ENCODE results near the gene KIF13A. TPM values are rescaled to one million over a fixed set of nuclear protein-coding genes. Genes with fewer than 3 reads are reported as not detected.
A peak's percentile ranks its signal among the peaks of the same experiment; 100 is the strongest.

The KIF13A gene
- total and polyA plus RNA-seq, 9 of the 15 experiments (the other 6 are each of a cell fraction or from before 2014, with no cell fraction given): 3.6 to 44.3 (median 29.7) TPM

DNA sequence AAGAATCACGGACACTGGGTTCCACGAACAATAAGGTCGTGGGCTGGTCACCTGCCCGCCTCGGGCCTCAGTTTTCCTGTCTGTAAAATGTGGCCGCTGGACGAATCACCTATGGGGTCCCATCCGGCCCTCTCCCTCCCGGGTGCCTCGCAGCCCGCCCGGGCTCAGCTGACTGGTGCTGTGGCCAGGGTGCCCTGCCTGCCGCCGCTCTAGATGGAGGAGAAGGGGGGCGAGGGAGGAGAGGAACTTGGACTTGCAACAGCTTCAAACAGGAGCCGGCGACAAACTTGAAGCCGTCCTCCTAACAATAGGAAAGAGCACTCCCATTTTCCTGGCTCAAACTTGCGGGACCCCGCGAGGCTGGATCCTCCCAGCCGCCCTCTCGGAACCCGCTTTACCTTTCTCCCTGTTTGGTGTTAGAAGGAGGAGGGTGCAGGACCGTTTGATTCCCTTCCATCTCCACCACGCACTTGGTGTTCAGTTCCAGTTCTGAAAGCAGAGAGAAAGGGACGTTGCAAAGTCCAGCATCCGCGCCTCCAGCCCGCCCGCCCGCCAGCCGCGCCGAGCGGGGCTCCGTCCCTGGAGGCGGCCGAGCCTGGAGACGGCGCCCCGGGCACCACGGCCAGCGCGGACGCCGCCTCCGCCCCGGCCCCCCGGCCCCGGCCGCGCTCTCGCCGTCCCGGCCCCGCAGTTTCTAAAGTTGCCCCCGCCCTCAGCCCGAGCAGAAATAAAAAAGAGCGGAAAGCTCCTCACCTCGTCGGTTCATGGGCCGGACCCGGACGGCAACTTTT lies 584 bp downstream of the KIF13A start (continued):
- TF ChIP-seq PHF20 (IDR thresholded peaks at IDR 0.05; ENCODE audit: partially characterized antibody) (peak; percentile 38), ID3 (CRISPR knock-in tag; IDR thresholded peaks at IDR 0.05) (no peak), ID3 (tag; IDR thresholded peaks at IDR 0.05) (0 out of 2 replicates have a peak, but pooled peaks have one; percentile 18), E2F1 (CRISPR knock-in tag; IDR thresholded peaks at IDR 0.05) (peak; percentile 38; the same call in 1 of the 2 replicates), NFRKB (IDR thresholded peaks at IDR 0.05; ENCODE audit: low read depth) (peak; percentile 42; the same call in 1 of the 2 replicates), ZBTB33 (CRISPR knock-in tag; IDR thresholded peaks at IDR 0.05) (0 out of 2 replicates have a peak, but pooled peaks have one; percentile 39), SMC3 (conservative IDR thresholded peaks at IDR 0.05; ENCODE audit: insufficient read depth, low read depth, low read length) (no peak), SUPT5H (IDR thresholded peaks at IDR 0.05) (no peak), TOE1 (IDR thresholded peaks at IDR 0.05; ENCODE audit: borderline replicate concordance) (0 out of 2 replicates have a peak, but pooled peaks have one; percentile 34), TOE1 (CRISPR knock-in tag; IDR thresholded peaks at IDR 0.05; ENCODE audit: borderline replicate concordance, low read depth) (no peak), ZBTB17 (CRISPR knock-in tag; IDR thresholded peaks at IDR 0.05) (peak; percentile 54; the same call in 1 of the 2 replicates), SMARCC2 (IDR thresholded peaks at IDR 0.05; ENCODE audit: low read depth) (no peak), ZBTB34 (CRISPR knock-in tag; IDR thresholded peaks at IDR 0.05) (no peak), ZNF224 (CRISPR knock-in tag; IDR thresholded peaks at IDR 0.05) (no peak), DACH1 (IDR thresholded peaks at IDR 0.05; ENCODE audit: partially characterized antibody) (peak; percentile 13)
- TF ChIP-seq, protein P1, sequence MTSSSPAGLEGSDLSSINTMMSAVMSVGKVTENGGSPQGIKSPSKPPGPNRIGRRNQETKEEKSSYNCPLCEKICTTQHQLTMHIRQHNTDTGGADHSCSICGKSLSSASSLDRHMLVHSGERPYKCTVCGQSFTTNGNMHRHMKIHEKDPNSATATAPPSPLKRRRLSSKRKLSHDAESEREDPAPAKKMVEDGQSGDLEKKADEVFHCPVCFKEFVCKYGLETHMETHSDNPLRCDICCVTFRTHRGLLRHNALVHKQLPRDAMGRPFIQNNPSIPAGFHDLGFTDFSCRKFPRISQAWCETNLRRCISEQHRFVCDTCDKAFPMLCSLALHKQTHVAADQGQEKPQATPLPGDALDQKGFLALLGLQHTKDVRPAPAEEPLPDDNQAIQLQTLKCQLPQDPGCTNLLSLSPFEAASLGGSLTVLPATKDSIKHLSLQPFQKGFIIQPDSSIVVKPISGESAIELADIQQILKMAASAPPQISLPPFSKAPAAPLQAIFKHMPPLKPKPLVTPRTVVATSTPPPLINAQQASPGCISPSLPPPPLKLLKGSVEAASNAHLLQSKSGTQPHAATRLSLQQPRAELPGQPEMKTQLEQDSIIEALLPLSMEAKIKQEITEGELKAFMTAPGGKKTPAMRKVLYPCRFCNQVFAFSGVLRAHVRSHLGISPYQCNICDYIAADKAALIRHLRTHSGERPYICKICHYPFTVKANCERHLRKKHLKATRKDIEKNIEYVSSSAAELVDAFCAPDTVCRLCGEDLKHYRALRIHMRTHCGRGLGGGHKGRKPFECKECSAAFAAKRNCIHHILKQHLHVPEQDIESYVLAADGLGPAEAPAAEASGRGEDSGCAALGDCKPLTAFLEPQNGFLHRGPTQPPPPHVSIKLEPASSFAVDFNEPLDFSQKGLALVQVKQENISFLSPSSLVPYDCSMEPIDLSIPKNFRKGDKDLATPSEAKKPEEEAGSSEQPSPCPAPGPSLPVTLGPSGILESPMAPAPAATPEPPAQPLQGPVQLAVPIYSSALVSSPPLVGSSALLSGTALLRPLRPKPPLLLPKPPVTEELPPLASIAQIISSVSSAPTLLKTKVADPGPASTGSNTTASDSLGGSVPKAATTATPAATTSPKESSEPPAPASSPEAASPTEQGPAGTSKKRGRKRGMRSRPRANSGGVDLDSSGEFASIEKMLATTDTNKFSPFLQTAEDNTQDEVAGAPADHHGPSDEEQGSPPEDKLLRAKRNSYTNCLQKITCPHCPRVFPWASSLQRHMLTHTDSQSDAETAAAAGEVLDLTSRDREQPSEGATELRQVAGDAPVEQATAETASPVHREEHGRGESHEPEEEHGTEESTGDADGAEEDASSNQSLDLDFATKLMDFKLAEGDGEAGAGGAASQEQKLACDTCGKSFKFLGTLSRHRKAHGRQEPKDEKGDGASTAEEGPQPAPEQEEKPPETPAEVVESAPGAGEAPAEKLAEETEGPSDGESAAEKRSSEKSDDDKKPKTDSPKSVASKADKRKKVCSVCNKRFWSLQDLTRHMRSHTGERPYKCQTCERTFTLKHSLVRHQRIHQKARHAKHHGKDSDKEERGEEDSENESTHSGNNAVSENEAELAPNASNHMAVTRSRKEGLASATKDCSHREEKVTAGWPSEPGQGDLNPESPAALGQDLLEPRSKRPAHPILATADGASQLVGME (CRISPR knock-in tag; IDR thresholded peaks at IDR 0.05): no peak
